GM23248 (cell line): Measurements from ENCODE around the gene ZNF563.

Source experiments
- EZH2 ChIP-seq: fragments of 200-600 bp; sonication (generic); IDR thresholded peaks from 2 replicates; pipeline ENCODE4 v1.6.1; 2018; ENCODE audit warnings: antibody characterized with exemption, mild to moderate bottlenecking; ENCODE audit not compliant: insufficient read depth, poor library complexity, severe bottlenecking
- EZH2phosphoT487 ChIP-seq: fragments of 200-600 bp; sonication (generic); IDR thresholded peaks from 2 replicates; pipeline ENCODE4 v1.6.1; 2018; ENCODE audit warnings: antibody characterized with exemption, moderate library complexity, mild to moderate bottlenecking, low read depth; ENCODE audit not compliant: insufficient read depth

DNA sequence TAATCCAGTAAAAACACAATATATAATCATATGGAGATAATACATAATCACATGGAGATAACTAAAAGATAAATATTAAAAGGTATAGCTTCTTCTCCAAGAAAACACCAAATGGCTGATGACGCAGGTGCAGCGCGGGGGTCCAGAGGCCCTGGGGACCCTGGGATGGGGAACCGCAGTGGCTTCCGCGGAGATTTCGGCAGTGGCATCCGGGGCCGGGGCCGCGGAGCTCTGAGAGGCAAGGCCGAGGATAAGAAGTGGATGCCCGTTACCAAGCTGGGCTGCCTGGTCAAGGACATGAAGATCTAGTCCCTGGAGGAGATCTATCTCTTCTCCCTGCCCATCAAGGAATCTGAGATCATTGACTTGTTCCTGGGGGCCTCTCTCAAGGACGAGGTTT lies 49.2 kb downstream of the ZNF563 start:
- TF ChIP-seq EZH2phosphoT487 (no peak), EZH2 (no peak)
